Gastrocnemius medialis (tissue), 4 donors: ENCODE results near the gene GADD45B.

ENCODE experiments used
- POLR2A ChIP-seq, 2 donors: fragments of 450-650 bp; IDR thresholded peaks; one replicate each; pipeline ENCODE4 v1.6.1; 2017; ENCODE audit warnings: antibody characterized with exemption in 2 of 2, mild to moderate bottlenecking in 2 of 2, moderate library complexity in 2 of 2
- TF ChIP-seq, protein P1 (sequence below), 5 experiments: fragments of 450-650 bp in 3 of 5; fragments of 200-600 bp in 2 of 5; sonication (generic) in 2 of 5; IDR thresholded peaks in 4 of 5; conservative IDR thresholded peaks in 1 of 5; 1 replicate in 4 of 5; 2 replicates in 1 of 5; pipeline ENCODE4 v1.5.1; 2016 to 2019; ENCODE audit warnings: antibody characterized with exemption in 5 of 5, mild to moderate bottlenecking in 3 of 5, moderate library complexity in 3 of 5

DNA sequence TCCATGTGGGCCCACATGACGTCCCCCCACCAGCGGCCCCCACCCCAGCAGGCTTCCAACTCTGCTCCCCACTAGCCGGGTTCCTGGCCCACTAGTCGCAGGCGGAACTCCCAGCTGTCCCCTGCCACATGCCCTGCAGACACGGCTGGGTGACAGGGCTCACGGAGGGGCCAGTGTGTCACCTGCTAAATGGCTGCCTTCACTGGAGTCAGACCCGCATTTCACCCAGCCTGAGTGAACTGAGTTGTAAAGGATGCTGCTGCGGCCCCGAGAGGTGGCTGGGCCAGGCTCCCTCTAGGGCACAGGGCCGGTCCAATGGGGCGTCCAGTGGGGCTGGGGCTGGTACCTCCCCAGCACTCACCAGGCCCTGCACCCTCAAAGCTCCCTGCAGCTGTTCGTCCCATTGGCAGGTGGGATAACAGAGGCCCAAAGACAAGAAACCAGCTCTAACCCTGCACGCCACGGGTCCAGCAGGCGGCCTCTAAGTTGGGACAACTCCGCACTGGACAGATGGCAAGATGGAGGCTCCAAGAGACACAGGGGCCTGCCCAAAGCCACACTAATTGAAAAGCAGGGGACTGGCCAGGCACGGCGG is 22.4 kb upstream of the GADD45B start:
- TF ChIP-seq, protein P1, sequence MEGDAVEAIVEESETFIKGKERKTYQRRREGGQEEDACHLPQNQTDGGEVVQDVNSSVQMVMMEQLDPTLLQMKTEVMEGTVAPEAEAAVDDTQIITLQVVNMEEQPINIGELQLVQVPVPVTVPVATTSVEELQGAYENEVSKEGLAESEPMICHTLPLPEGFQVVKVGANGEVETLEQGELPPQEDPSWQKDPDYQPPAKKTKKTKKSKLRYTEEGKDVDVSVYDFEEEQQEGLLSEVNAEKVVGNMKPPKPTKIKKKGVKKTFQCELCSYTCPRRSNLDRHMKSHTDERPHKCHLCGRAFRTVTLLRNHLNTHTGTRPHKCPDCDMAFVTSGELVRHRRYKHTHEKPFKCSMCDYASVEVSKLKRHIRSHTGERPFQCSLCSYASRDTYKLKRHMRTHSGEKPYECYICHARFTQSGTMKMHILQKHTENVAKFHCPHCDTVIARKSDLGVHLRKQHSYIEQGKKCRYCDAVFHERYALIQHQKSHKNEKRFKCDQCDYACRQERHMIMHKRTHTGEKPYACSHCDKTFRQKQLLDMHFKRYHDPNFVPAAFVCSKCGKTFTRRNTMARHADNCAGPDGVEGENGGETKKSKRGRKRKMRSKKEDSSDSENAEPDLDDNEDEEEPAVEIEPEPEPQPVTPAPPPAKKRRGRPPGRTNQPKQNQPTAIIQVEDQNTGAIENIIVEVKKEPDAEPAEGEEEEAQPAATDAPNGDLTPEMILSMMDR (IDR thresholded peaks at IDR 0.05 in 4 of 5, conservative IDR thresholded peaks at IDR 0.05 in 1 of 5): no peak
- no peak for TF ChIP-seq POLR2A (IDR thresholded peaks at IDR 0.05)
